GM12891 (cell line): Measurements from ENCODE around the gene ROBO1.

Experiments used
- PAX5 ChIP-seq: IDR thresholded peaks from 2 replicates; pipeline ENCODE4 v1.6.1; 2011; ENCODE audit warnings: low read length, moderate library complexity, mild to moderate bottlenecking; ENCODE audit not compliant: insufficient read depth, severe bottlenecking
- POLR2A ChIP-seq: IDR thresholded peaks from 2 replicates; pipeline ENCODE4 v1.6.1; 2011; ENCODE audit warnings: low read depth, low read length, control low read depth
- POLR2AphosphoS5 ChIP-seq: IDR thresholded peaks from 2 replicates; pipeline ENCODE4 v1.6.1; 2011; ENCODE audit warnings: low read depth, low read length, control low read depth
- SPI1 ChIP-seq: IDR thresholded peaks from 2 replicates; pipeline ENCODE4 v1.6.1; 2011; ENCODE audit warnings: low read depth, low read length, control low read depth
- TAF1 ChIP-seq: IDR thresholded peaks from 2 replicates; pipeline ENCODE4 v1.6.1; 2011; ENCODE audit warnings: low read depth, low read length, control low read depth

DNA sequence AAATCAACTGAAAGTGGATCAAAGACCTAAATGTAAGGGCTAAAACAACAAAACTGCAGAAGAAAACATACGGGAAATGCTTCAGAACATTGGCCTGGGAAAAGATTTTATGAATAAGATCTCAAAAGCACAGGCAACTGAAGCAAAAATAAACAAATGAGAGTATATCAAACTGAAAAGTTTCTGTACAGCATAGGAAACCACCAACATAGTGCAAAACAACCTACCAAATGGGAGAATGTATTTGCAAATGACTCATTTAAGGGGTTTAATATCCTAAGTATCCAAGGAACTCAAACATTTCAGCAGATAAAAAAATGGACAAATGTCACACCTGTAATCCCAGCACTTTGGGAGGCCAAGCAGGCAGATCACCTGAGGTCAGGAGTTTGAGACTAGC is 489.1 kb downstream of the ROBO1 start:
- TF ChIP-seq TAF1: no peak
- no peak for TF ChIP-seq POLR2A
- no peak for TF ChIP-seq POLR2AphosphoS5
- no peak for TF ChIP-seq PAX5
- TF ChIP-seq SPI1: no peak
